PC-3 (cell line): ENCODE results near the gene MAP6. TPM values are rescaled to one million over a fixed set of nuclear protein-coding genes. Genes with fewer than 3 reads are reported as not detected.
A peak's percentile ranks its signal among the peaks of the same experiment; 100 is the strongest.

Source experiments
- ATAC-seq: fragments of 200-7000 bp; cut with Tn5 transposase; 2 replicates; pipeline ENCODE4 v1.9.1; 2020; ENCODE audit warnings: mild to moderate bottlenecking, moderate library complexity
- BruUV-seq: library from RNA; stranded (reverse); fragments of 400-500 nt; replicated peaks from 2 replicates; lab custom pipeline; 2021; lab: Mats Ljungman, UMichigan
- CTCF ChIA-PET: fragments of 300-600 bp; sonication (Branson Sonifier 250); formaldehyde crosslinking; loops from one replicate; lab custom pipeline; 2022; ENCODE audit warnings: antibody characterized with exemption; lab: Charles Lee
- POLR2A ChIA-PET: fragments of 300-600 bp; sonication (Branson Sonifier 250); formaldehyde crosslinking; loops from one replicate; lab custom pipeline; 2022; ENCODE audit warnings: antibody characterized with exemption; ENCODE audit not compliant: unreplicated experiment; lab: Charles Lee
- DNase-seq: peaks from one replicate; pipeline ENCODE4 v3.0.0-alpha.2; 2015
- H2AFZ ChIP-seq: fragments of 300-600 bp; sonication (generic); 2 replicates; pipeline ENCODE4 v1.6.0; 2016; ENCODE audit warnings: antibody characterized with exemption, low read length
- H3F3A ChIP-seq: fragments of 300-600 bp; sonication (generic); one replicate; pipeline ENCODE4 v1.6.0; 2017; ENCODE audit warnings: antibody characterized with exemption, low read length, control low read depth, mild to moderate bottlenecking; ENCODE audit not compliant: unreplicated experiment
- H3K27ac ChIP-seq: fragments of 300-600 bp; sonication (generic); 2 replicates; pipeline ENCODE4 v1.5.1; 2016; ENCODE audit warnings: mild to moderate bottlenecking, low read length
- H3K27me3 ChIP-seq: fragments of 300-600 bp; sonication (generic); 2 replicates; pipeline ENCODE4 v1.6.1; 2016; ENCODE audit warnings: low read length, mixed read lengths
- H3K36me3 ChIP-seq: fragments of 300-600 bp; sonication (generic); 2 replicates; pipeline ENCODE4 v1.6.1; 2016; ENCODE audit warnings: low read depth, mixed run types, low read length, mixed read lengths
- H3K4me1 ChIP-seq: fragments of 300-600 bp; sonication (generic); 2 replicates; pipeline ENCODE4 v1.5.1; 2016; ENCODE audit warnings: low read length; ENCODE audit not compliant: insufficient read depth
- H3K4me2 ChIP-seq: fragments of 300-600 bp; sonication (generic); 2 replicates; pipeline ENCODE4 v1.6.0; 2016; ENCODE audit warnings: low read length
- H3K4me3 ChIP-seq: fragments of 300-600 bp; sonication (generic); 2 replicates; pipeline ENCODE4 v1.5.1; 2016; ENCODE audit warnings: mild to moderate bottlenecking, low read length, mixed read lengths
- H3K79me2 ChIP-seq: fragments of 300-600 bp; sonication (generic); 2 replicates; pipeline ENCODE4 v1.6.1; 2017; ENCODE audit warnings: low read length, mixed read lengths
- H3K9ac ChIP-seq: fragments of 300-600 bp; sonication (generic); 2 replicates; pipeline ENCODE4 v1.6.0; 2016; ENCODE audit warnings: mild to moderate bottlenecking, low read length
- H3K9me2 ChIP-seq: fragments of 300-600 bp; sonication (generic); replicated peaks from 2 replicates; pipeline ENCODE4 v1.6.1; 2016; ENCODE audit warnings: mixed run types, low read length, mixed read lengths
- H3K9me3 ChIP-seq: fragments of 300-600 bp; sonication (generic); 2 replicates; pipeline ENCODE4 v1.6.1; 2016; ENCODE audit warnings: low read length, mixed read lengths
- H4K20me1 ChIP-seq: fragments of 300-600 bp; sonication (generic); 2 replicates; pipeline ENCODE4 v1.6.1; 2016; ENCODE audit warnings: low read length, mixed read lengths
- EZH2 ChIP-seq: fragments of 300-600 bp; sonication (generic); IDR thresholded peaks from one replicate; pipeline ENCODE4 v1.6.1; 2017; ENCODE audit warnings: antibody characterized with exemption, mild to moderate bottlenecking, low read length; ENCODE audit not compliant: unreplicated experiment
- EZH2phosphoT487 ChIP-seq: fragments of 300-600 bp; sonication (generic); IDR thresholded peaks from 2 replicates; pipeline ENCODE4 v1.6.1; 2018; ENCODE audit warnings: mild to moderate bottlenecking, antibody characterized with exemption, low read length, borderline replicate concordance
- intact Hi-C: fragments of 100-400 bp; cut with micrococcal nuclease; formaldehyde crosslinking; loops from 2 replicates; pipeline ENCODE4 v1.9.0; 2023
- total RNA-seq: library from RNA; depleted of rRNA; stranded (reverse); fragments of >200 nt; gene quantifications from 2 replicates; pipeline ENCODE4 v1.2.3, GENCODE V29; 2014
- TF ChIP-seq, protein P1 (sequence below): fragments of 300-600 bp; sonication (generic); conservative IDR thresholded peaks from 2 replicates; pipeline ENCODE4 v1.5.1; 2017; ENCODE audit warnings: antibody characterized with exemption, low read depth, mild to moderate bottlenecking, low read length

MAP6 gene
- total RNA-seq, 1 experiment from 2014 or later, result 0.47 TPM

DNA sequence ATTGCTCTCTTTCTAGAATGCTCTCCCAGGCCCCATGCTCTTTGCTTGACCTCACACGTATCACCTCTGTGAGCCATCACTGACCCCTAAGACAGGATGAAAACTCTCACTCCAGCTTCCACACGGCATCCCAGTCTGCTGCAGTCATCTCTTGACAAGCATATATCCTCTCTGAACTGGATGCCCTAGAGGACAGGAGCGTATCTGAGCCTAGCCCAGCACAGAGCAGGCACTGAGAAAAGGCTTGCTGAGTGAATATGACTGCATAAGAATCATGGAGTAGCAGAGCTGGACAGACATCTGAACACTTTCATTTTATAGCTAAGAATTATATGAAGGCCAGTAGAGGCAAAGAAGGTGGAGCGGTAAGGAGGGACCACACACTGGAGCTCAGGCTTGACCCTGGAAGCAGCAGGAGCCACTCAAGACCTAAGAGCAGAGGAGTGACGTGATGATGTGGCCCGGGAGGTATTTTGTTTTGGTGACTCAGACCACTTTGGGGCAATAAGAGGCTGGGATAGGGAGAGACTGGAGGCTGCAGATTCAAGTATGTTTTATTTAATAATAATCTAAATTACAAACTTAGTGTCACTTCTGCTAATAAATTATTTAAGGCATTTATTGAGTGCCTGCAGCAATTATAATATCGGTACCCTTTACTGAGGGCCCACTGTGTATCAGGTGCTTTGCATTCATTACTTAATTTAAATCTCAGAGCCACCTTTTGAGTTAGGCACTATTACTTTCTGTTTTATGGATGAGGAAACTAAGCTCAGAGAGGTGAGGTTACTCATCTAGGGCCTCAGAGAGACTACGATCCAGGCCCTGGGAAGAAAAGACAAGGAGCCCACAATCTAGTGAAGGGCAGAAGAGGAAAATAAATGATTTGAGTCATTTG is 42.6 kb downstream of the MAP6 start:
- no peaks in the 10 kb centered on the region for H4K20me1 ChIP-seq
- H3K4me2 ChIP-seq, result peak overlapping the region; percentile 37; the same call in 1 of the 2 replicates
- H3K4me3 ChIP-seq, result no peak overlapping the region
- H3K27me3 ChIP-seq, result no peaks in the 10 kb centered on the region
- H3K9me3 ChIP-seq, result no peaks in the 10 kb centered on the region
- BruUV-seq, result no TSS peak
- no peak overlapping the region for H2AFZ ChIP-seq
- intact Hi-C loops, result no loop called here
- TF ChIP-seq, protein P1, sequence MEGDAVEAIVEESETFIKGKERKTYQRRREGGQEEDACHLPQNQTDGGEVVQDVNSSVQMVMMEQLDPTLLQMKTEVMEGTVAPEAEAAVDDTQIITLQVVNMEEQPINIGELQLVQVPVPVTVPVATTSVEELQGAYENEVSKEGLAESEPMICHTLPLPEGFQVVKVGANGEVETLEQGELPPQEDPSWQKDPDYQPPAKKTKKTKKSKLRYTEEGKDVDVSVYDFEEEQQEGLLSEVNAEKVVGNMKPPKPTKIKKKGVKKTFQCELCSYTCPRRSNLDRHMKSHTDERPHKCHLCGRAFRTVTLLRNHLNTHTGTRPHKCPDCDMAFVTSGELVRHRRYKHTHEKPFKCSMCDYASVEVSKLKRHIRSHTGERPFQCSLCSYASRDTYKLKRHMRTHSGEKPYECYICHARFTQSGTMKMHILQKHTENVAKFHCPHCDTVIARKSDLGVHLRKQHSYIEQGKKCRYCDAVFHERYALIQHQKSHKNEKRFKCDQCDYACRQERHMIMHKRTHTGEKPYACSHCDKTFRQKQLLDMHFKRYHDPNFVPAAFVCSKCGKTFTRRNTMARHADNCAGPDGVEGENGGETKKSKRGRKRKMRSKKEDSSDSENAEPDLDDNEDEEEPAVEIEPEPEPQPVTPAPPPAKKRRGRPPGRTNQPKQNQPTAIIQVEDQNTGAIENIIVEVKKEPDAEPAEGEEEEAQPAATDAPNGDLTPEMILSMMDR, result no peak
- no peak for TF ChIP-seq EZH2phosphoT487
- TF ChIP-seq EZH2, result no peak
- H3K9ac ChIP-seq, result no peak overlapping the region
- DNase-seq, result peak; percentile 78
- ATAC-seq, result peak; percentile 86
- H3F3A ChIP-seq, result no peaks in the 10 kb centered on the region
- peaks cover 12% of the 10 kb centered on the region for H3K4me1 ChIP-seq
- no peaks in the 10 kb centered on the region for H3K36me3 ChIP-seq
- H3K9me2 ChIP-seq, result no peaks in the 10 kb centered on the region
- H3K79me2 ChIP-seq, result no peaks in the 10 kb centered on the region
- POLR2A ChIA-PET, result interaction anchor here (0.6 kb wide), 1 partner anchor 1096 kb away, joined by 3 read pairs; no protein-coding TSS in a partner anchor
- CTCF ChIA-PET, result interaction anchor here (0.6 kb wide), 2 partner anchors 132 to 382 kb away, joined by 3 read pairs; no protein-coding TSS in a partner anchor
- no peak overlapping the region for H3K27ac ChIP-seq

DNA sequence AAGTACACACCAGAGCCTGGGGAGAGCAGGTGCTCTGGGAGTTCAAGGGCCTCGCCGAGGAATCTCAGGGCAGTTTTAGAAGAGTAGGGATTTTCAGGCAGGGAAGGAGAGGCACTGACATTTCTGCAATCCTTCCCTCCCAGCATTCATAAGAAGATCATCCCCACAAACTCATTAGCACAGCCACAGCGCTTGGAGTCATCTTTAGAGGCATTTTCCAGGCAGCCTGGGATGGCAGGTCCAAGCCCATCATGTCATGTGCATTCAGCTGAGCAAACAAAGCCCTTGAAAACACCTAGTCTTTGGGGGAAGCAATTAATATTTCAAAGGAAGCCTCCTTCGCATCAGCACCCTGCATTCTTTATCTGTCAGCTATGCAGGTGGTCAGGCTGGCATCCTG is 43.8 kb downstream of the MAP6 start:
- Histone ChIP-seq H3K79me2 (no peaks in the 10 kb centered on the region), H4K20me1 (no peaks in the 10 kb centered on the region), H3K36me3 (no peaks in the 10 kb centered on the region), H3K4me3 (no peak overlapping the region), H3K27ac (no peak overlapping the region), H3K9me3 (no peaks in the 10 kb centered on the region), H2AFZ (no peak overlapping the region), H3K27me3 (no peaks in the 10 kb centered on the region), H3K9me2 (no peaks in the 10 kb centered on the region), H3K4me1 (peaks cover 12% of the 10 kb centered on the region), H3F3A (no peaks in the 10 kb centered on the region), H3K4me2 (no peak overlapping the region), H3K9ac (no peak overlapping the region)
- ATAC-seq (no peak), DNase-seq (no peak)
- intact Hi-C loops, result no loop called here
- ChIA-PET POLR2A (no interaction called here), CTCF (no interaction called here)
- TF ChIP-seq EZH2phosphoT487 (no peak), EZH2 (no peak)
- TF ChIP-seq, protein P1, result no peak
- BruUV-seq, result no TSS peak

DNA sequence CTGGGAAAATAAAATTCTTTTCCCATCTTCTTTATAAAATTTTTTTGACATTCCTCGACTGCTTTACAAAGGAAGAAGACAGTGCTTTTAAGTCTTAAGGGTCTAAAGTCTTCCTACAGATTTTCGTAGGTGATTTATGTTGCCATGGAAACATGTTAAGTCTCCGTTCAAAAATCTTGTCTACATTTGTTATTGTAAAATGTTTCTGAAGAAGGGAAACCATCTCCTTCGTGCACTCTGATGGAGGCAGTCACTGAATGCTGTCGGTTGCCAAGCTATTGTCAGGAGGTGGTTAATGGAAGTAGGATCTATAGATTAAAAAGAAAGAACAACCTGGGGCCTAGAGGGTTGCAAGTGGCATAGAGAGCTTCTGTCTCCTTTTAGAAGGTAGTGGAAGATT is 52.6 kb downstream of the MAP6 start:
- H3K27ac ChIP-seq, result no peak overlapping the region
- POLR2A ChIA-PET, result no interaction called here
- no peaks in the 10 kb centered on the region for H4K20me1 ChIP-seq
- intact Hi-C loops, result no loop called here
- H3K79me2 ChIP-seq, result no peaks in the 10 kb centered on the region
- H3F3A ChIP-seq, result no peaks in the 10 kb centered on the region
- H3K9ac ChIP-seq, result no peak overlapping the region
- BruUV-seq, result no TSS peak
- H3K9me3 ChIP-seq, result no peaks in the 10 kb centered on the region
- no peak overlapping the region for H3K4me2 ChIP-seq
- no peaks in the 10 kb centered on the region; the same call in 1 of the 2 replicates for H3K9me2 ChIP-seq
- no peak overlapping the region for H3K4me3 ChIP-seq
- H2AFZ ChIP-seq, result no peak overlapping the region
- H3K27me3 ChIP-seq, result no peaks in the 10 kb centered on the region
- no peak for TF ChIP-seq EZH2phosphoT487
- TF ChIP-seq EZH2, result no peak
- TF ChIP-seq, protein P1, result no peak
- DNase-seq (no peak), ATAC-seq (no peak)
- CTCF ChIA-PET, result no interaction called here
- no peaks in the 10 kb centered on the region for H3K36me3 ChIP-seq
- H3K4me1 ChIP-seq, result peaks cover 3% of the 10 kb centered on the region; the same call in 1 of the 2 replicates
